ENCODE measurements around the gene RBFOX1.

RBFOX1 gene

DNA sequence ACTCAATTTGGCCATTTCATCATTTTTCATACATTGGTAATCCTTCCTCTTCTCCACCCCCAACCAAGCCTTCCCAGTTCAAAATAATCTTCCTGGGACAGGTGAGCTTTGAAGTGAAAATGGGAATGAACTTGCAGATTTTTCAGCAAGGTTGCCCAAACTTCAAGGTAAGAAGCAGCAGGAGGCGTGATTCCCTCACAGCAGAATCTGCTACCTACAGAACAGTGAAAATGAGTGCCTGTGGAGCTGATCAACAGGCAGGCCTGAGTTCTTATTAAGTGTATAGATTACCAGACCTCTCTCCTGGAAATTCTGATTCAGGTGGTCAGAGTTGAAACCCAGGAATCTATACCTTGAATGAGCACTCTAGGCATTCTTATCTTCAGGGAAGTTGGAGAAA, 356.6 kb downstream of the RBFOX1 start:
- no peak for DNase-seq (ENCODE audit: low spot score)

DNA sequence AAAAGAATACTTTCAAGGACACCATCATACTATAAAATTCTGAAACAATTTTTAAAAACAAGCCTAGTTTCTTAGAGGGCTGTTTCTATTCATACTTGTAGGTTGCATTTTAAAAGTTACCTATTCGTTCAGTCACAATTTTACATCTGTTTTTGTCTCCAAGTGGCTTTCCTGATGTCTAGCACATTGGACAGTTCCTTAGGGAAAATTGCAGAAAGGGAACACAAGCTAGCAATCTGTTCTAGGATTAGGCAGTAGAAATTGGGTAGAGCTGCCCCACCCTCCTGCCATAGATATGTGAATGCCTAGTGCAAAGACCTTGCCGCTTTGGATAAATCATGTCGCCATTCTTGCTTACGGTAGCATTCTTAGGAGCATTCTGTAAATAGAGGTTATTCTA, 358.9 kb downstream of the RBFOX1 start:
- DNase-seq (ENCODE audit: low spot score): no peak

DNA sequence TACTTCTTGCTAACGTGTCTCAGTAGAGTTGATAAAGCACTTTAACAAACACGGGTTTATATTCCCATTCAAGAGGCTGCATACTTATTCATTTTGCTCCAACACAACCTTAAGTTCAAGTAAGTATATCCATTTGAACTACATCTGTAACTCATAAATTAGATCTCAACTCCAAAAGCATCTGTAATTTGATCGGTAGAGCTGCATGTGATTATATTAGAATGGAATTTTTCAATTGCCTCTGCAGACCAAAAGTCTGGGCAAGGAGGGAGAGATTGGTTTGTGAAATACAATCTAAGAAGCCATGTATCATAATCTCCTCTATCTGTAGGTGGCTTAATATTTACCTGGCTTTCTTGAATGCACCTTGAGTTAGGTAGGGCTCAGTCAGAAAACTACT, 371.0 kb downstream of the RBFOX1 start:
- no peak for DNase-seq (ENCODE audit: low spot score)

DNA sequence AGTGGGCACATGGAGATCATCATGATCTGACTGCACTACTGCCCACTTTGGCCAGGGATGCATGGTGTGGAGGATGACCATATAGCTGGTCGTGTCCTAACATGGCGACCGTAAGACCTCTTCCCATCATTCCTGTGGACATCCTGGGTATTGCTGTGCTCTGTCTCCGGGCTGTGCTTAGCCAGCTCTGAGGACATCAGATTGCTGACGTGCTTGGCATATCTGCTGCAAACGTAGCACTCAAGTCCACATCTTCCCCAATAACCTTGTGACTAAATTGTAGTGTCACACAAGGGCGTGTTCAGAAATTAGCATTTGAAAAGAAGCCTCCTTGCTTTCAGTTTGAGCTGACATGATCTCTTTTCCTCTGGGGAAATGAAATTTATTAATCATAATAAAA, 373.2 kb downstream of the RBFOX1 start:
- DNase-seq (ENCODE audit: low spot score): no peak

DNA sequence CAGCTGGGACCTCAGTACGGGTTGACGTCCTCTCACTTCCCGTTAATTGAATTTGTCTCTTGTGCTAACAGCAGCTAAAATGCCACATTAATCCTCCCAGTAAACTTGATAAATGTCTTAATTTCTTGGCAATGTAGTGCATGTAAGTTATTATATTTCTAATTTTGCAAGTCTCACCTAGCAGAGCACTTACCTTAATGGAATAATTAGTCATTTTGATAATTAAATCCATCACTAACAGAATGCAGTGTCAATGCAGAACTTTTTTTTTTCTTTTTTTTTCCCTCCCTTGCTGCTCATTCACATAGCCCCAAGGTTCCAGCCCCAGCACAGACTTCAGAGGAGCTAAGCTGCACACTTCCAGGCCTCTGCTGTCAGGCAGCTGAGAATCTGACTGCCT, 376.5 kb downstream of the RBFOX1 start:
- no peak for DNase-seq (ENCODE audit: low spot score)

DNA sequence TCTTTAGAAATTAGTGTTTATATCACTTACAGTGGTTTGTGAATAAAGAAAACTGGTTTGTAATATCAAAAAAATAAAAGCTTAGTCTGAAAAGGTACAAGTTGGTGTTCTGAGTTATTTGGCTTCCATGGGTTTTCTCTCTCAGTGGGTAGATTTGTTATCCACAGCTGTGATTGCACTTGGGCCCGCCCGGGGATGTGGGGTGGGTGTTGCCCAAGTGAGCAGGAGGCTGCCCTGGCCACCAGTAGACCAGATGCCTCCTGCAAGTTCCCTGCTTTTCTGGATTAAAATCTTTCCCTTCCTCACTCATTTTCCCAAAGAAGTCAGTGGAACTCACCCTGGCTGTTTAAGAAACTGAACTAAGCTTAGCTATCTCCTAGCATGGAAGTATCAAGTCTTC, 380.6 kb downstream of the RBFOX1 start:
- DNase-seq (ENCODE audit: low spot score): no peak

DNA sequence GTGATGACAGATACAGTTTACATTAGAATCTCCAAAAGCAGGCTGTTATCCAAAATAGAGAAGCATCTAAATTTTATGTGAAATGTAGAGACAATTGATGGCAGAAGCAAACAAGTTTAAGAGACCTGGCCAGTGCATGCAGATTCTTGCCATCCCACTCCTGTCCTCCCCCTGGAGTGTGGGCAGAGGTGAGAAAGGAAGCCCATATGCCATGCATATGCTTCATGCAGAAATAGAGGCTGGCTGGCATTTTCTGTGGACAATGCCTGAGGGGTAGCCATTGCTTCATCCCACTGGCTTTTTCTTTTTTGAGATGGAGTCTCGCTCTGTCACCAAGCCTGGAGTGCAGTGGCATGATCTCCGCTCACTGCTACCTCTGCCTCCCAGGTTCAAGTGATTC, 382.1 kb downstream of the RBFOX1 start:
- DNase-seq (ENCODE audit: low spot score): no peak

DNA sequence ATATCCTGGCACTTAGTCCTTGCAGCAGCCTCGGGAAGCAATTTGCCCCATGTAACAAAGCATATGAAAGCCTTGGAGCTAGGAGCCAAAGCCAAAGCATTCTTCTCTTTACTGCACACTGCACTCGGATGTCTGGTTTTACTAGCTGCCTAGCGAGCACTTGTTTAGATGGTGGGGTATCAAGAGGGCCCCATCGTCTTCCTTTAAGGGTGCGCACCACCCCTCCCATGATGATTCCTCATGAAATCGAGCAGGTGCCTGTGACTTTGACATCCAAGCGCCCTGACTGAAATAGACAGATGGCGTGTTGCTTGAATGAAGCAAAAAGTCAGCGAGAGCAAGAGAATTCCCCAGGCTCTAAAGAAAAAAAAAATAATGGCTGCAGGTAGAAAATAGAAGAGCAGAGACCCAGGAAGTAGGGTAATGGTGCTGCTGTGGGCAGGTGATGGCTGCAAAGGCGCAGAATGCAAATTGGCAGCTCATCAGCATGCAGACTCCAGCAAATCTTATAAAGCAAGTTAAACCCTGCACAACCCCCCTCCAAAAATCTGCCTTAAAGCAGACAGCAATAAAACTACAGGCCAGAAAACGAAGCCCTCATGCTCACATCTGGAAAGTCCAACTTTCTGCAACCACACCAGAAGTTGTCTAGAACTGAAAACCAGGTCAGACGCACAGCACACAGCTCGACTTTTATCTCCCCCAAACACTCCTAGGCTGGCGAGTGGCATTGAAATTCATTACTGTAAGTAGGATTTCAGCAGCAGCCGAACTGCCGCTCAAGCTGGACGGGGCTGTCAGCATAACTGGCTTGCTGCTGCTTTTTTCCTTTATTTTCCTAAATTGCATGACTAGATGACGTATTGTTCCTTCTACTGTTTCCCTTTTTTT, 384.3 kb downstream of the RBFOX1 start:
- DNase-seq (ENCODE audit: low spot score): no peak

DNA sequence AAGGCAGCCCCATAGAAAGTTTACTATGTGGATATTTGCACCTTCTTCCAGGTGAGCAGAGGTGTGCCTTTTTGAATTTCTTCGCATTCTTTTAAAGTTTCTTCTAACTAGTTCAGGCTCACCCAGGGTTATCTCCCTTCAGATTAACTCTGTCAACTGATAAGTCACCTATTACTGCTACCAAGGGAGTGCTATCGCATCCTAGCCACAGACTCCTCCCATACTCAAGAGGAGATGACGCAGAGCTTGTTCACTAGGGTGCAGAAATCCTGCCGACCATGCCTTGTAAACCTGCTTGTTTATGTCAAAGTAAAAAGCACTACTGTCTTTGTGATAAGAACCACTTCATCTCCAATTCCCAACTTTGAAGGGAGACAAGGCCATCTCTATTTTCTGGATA, 390.1 kb downstream of the RBFOX1 start:
- DNase-seq (ENCODE audit: low spot score): no peak

DNA sequence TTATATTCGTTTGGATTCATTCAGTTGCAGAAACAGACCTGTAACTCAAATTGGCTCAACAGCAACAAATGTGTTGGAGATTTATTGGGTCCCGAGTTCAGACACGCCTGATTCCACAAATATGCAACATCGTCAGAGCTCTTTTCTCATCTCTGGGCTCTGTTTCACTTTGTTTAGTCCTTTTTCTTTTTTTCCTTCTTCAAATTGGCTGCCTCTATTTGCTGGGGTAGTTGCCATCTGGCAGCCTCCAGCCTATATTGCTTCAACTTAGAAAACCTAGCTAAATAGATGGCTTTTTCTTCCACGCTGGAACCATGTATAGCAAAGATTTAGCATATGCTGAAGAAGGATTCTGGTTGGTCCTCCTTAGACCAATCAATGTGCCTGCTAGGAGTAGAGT, 398.5 kb downstream of the RBFOX1 start:
- no peak for DNase-seq (ENCODE audit: low spot score)

DNA sequence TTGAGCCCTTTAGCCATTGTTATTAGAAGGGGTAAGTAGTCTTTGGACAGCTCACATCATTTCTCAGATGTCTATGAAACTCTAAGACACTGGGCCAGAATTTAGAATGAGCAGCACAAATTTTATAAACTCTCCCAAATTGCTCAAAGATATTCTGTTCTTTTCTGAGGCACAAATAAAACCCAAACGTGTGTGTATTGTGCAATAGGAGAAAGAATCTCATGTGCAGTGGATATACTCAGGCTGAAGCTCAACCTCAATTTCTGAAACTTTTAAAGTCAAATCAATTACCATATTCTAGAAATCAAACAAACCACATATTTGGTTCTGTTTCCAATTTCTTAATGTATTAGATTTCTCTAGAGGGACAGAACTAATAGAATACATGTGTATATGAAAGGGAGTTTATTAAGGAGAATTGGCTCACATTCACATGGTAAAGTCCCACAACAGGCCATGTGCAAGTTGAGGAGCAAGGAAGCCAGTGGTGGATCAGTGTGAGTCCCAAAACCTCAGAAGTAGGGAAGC, 403.6 kb downstream of the RBFOX1 start:
- DNase-seq (ENCODE audit: low spot score): no peak

DNA sequence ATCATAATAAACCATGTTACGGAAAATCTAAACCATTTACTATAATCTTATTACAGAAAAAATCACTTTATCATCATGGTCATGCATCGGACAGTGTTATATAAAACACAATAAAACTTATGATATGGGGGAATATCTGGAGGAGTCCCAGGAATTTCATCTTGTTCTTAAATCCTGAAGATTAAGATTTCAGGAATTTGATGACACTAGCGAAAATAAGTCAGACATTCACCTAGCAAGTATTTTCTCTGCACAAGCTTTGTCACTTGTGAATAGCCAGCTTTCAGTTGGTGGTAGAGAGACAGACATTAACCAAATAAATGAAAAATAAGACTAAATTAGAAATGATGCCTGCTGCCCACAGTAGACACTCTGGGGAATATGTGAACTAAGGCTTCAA, 410.0 kb downstream of the RBFOX1 start:
- DNase-seq (ENCODE audit: low spot score): no peak

DNA sequence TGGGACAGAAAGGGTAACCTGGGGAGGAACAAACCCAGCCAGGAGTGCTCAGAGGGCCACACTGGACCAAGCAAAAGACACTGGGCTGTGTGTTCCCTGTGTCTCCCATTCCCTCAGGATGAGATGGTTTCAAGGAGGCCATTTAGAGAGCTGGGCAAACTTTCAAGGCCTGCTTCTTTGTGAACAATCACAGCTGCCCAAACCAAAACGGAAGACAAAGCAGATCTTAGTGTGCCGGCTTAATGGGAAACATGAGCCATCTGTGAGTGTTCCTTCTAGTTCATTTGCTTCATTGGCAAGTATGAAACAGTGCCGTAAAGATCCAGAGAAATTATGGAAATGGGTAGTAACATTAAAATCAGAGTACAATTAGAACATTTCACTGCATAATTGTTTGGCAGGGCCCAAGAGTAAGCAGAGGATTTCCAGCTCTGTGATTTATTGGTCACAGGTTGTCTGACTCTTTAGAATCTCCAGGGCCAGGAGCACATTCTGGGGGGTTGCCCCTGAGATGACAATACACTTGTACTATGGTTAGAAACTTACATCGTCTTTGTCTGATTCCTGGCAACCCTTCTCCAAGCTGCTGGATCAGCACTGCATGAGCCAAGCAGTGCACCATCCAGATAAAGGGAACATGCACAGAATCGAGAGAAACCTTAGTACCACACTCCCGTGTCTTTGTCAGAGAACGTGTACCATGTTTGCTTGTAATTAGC, 412.1 kb downstream of the RBFOX1 start:
- DNase-seq (ENCODE audit: low spot score): no peak

DNA sequence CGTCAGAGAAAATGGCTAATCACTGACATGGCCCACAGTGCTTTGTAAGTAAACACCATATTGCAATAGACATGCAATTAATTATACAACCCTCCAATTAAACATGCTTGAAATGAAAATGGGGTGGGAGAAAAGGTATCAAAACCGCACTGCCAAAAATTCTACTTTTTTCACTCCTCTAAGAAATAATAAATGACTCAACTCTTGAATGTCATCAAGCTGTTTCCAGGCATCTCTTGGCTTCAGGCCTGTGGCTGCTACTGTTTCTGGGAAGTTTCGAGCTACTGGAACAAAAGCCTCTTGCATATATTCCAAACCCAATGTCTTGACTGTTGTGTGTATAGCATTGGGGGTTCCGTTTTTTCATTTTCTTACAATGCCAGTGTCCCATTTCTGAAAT, 412.6 kb downstream of the RBFOX1 start:
- DNase-seq (ENCODE audit: low spot score): no peak

DNA sequence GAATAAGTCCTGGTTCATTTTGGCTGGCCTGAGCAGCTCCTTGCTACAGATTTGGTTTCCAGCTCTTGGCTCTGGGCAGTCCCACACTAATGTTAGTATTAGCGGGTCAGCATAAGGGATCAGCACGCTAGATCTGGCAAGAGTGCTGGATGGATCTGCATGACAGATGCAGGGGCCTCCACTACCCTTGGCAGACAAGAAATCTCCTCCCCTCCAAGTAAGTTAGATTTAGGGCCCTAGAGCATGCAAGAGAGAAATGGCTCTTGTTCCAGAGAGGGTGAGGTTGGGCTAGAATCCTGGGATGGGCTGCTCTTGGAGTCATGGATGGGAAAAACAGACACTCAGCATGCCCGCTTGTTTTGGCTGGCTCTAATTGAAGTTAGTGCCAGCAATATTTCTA, 414.3 kb downstream of the RBFOX1 start:
- no peak for DNase-seq (ENCODE audit: low spot score)

DNA sequence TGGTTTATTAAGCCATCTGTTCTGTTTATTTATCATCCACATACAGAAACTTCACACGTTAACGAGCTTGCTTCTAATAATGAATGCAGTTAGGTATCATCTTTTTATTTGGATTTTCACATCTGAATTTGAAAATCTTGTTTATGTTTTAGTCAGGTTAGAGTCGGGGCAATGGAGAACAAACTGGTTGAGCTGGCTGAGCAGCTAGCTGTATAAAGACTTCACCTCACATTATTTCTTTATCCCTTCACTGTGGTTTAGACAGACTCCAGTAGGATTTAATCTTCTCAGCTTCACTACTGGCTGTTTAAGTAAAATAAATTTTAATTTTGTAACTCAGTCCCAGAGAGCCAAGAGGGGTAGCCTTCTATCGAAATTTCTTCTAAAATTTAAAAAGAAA, 415.9 kb downstream of the RBFOX1 start:
- no peak for DNase-seq (ENCODE audit: low spot score)

DNA sequence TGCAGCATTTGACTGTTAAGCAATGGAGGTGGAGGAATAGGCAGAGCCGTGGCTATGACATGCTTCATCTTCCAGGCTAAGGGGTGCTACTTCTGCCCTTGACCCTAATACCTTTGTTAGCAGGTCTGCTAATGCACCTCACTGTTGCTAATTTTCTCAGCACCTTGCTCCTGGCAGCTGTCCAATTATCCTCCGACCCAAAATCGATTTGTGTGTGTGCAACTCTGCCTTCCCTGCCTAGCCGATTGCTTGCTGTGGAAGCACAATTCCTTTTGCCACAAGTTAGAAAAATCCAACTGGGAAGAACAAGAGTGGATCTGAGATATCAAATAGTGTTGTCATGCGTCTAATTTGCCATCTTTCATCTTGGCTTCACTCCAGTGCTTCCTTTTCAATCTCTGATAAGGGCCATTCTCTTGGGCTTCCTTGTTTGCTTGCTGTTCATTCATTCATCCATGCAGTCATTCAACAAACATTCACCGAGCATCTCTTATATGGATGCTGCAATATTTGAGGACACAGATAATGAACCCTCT, 422.8 kb downstream of the RBFOX1 start:
- no peak for DNase-seq (ENCODE audit: low spot score)
